Measurements from ENCODE around the gene ORC1.

Gene ORC1

DNA sequence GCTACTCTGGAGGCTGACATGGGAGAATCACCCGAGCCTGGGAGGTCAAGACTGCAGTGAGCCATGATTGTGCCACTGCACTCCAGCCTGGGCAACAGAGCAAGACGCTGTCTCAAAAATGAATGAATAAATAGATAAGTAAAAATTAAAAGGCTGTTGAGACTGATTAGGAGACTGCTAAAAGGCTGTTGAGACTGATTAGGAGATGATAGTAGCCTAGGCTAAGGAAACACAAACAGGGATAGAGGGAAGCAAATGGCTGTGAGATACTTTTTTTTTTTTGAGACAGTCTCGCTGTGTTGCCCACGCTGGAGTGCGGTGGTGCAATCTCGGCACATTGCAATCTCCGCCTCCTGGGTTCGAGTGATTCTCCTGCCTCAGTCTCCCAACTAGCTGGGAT is 28.6 kb upstream of the ORC1 start:
- in situ Hi-C loops (cut with MboI; ENCODE audit: low pct_unique_long_range_greater_than_20kb, low sequenced_read_pairs, unreplicated experiment): no loop called here
- DNase-seq (ENCODE audit: low spot score): no peak
- TF ChIP-seq, protein P1, sequence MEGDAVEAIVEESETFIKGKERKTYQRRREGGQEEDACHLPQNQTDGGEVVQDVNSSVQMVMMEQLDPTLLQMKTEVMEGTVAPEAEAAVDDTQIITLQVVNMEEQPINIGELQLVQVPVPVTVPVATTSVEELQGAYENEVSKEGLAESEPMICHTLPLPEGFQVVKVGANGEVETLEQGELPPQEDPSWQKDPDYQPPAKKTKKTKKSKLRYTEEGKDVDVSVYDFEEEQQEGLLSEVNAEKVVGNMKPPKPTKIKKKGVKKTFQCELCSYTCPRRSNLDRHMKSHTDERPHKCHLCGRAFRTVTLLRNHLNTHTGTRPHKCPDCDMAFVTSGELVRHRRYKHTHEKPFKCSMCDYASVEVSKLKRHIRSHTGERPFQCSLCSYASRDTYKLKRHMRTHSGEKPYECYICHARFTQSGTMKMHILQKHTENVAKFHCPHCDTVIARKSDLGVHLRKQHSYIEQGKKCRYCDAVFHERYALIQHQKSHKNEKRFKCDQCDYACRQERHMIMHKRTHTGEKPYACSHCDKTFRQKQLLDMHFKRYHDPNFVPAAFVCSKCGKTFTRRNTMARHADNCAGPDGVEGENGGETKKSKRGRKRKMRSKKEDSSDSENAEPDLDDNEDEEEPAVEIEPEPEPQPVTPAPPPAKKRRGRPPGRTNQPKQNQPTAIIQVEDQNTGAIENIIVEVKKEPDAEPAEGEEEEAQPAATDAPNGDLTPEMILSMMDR (IDR thresholded peaks at IDR 0.05; ENCODE audit: extremely low read depth, insufficient read depth, missing control alignments): no peak

DNA sequence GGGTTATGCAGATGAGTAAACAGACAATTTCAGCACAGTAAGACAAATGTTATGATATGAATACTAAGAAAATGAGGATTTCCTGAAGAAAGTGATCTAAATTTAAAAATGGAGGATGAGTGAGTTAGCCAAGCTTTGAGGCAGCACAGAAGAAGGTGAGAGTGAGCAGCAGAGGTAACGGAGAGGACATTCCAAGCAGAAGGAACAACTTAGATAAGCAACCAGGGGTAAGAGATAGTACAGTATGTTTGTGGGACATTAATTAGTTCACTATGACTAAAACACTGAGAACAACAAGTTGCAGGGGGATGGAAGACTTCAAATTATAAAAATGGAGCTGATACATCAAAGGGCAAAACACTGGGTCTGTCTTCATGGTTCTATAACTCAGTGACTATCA is 22.9 kb upstream of the ORC1 start:
- in situ Hi-C loops (cut with MboI; ENCODE audit: low pct_unique_long_range_greater_than_20kb, low sequenced_read_pairs, unreplicated experiment): no loop called here
- no peak for DNase-seq (ENCODE audit: low spot score)
- TF ChIP-seq, protein P1 (IDR thresholded peaks at IDR 0.05; ENCODE audit: extremely low read depth, insufficient read depth, missing control alignments): no peak

DNA sequence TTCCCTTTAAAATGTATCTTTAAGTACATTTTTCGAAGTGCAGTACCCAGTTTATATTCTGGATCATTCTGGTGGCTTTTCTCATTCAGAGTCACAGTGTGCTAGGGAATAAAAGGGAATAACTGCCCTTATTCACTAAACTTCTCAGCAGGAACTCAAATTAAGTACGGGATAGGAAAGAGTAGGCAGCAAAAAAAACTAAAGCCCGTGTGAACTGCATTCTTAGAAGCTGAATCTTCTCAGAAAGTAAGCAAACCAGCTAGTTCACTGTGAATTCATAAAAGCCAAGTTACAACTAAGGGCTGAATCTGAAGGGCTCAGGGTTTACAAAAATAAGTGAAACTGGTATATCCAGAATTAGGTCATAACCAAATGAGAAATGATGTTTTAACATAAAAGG is 22.1 kb upstream of the ORC1 start:
- in situ Hi-C loops (cut with MboI; ENCODE audit: low pct_unique_long_range_greater_than_20kb, low sequenced_read_pairs, unreplicated experiment): no loop called here
- DNase-seq (ENCODE audit: low spot score): no peak
- TF ChIP-seq, protein P1 (IDR thresholded peaks at IDR 0.05; ENCODE audit: extremely low read depth, insufficient read depth, missing control alignments): no peak

DNA sequence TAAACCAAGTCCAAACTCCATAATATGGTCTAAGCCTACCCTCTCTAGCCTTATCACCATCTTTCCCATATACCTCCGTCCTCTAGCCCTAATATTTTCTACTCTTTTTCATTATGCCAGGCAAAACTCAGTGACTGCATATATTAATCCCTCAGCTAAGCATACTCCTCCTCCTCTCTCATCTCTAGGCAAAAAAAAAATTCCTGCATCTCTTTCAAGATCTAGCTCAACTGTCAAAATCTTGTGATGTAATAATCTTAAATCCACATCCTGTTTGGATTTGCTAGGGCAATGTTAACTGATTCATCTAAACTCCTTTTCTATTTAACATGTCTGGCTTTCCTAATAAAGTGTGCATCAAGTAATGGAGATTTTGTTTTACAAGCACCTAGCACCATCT is 20.6 kb upstream of the ORC1 start:
- TF ChIP-seq, protein P1 (IDR thresholded peaks at IDR 0.05; ENCODE audit: extremely low read depth, insufficient read depth, missing control alignments): no peak
- in situ Hi-C loops (cut with MboI; ENCODE audit: low pct_unique_long_range_greater_than_20kb, low sequenced_read_pairs, unreplicated experiment): no loop called here
- no peak for DNase-seq (ENCODE audit: low spot score)

DNA sequence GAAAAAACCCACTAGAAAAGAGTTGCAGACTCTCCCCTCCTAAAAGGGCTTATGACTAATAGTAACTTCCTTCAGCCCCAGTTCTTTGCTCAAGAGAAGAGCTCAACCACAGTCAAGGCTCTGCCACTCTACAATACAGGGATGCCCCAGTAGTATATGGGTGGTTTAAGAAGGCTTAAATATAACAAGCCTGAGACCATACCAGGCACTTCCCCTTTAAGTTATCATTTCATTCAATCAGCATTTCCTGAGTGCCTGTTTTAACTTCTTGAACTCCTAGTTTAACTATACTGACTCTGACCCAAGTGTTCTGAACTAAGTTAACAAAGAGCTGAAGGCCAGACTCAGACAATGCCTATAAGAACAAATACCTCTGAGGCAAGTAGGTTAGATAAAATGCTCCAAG is 20.0 kb upstream of the ORC1 start:
- DNase-seq (ENCODE audit: low spot score): no peak
- in situ Hi-C loops (cut with MboI; ENCODE audit: low pct_unique_long_range_greater_than_20kb, low sequenced_read_pairs, unreplicated experiment): no loop called here
- TF ChIP-seq, protein P1 (IDR thresholded peaks at IDR 0.05; ENCODE audit: extremely low read depth, insufficient read depth, missing control alignments): no peak

DNA sequence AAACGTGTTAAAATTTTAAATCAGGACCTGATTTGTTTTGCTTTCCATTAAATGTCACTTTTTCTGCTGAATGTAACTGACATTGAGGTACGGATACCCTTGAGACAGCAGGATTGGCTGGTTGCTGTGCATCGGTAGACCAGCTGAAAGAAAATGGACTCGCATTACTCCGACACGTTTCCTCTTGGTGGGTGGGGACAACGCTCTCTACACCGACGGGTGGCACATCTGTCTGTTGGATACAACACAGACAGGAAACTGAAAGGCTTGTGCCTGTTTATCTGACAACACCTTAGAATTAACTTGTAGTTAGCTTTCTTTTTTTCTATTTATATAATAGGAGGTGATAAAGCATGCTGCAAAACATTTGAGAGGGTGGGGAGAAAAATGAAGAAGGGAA is 19.5 kb upstream of the ORC1 start:
- TF ChIP-seq, protein P1 (IDR thresholded peaks at IDR 0.05; ENCODE audit: extremely low read depth, insufficient read depth, missing control alignments): no peak
- no peak for DNase-seq (ENCODE audit: low spot score)
- in situ Hi-C loops (cut with MboI; ENCODE audit: low pct_unique_long_range_greater_than_20kb, low sequenced_read_pairs, unreplicated experiment): no loop called here

DNA sequence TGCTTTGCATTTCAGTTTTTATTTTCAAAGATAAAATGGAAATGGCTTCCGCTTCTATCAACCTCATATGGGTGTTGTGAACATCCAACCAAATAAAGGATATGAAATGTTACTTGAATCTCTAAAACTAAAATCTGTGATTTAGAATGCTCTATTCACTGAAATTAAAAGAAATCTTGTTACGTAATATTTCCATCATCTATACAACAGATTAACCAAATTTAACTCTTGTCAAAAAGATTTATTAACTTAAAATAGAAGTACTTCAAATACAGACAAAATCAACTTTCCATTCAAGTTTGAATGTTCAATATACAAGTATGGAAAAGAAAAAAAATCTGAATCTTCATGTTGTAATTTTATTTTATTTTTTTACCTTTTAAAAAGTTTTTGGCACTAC is 18.8 kb upstream of the ORC1 start:
- TF ChIP-seq, protein P1 (IDR thresholded peaks at IDR 0.05; ENCODE audit: extremely low read depth, insufficient read depth, missing control alignments): no peak
- in situ Hi-C loops (cut with MboI; ENCODE audit: low pct_unique_long_range_greater_than_20kb, low sequenced_read_pairs, unreplicated experiment): no loop called here
- DNase-seq (ENCODE audit: low spot score): no peak

Data from GM13977 (cell line).